Mesenchymal stem cell (in vitro differentiated cells and primary cell): ENCODE data around the gene PKDCC. TPM values are rescaled to one million over a fixed set of nuclear protein-coding genes. Genes with fewer than 3 reads are reported as not detected.
A peak's percentile ranks its signal among the peaks of the same experiment; 100 is the strongest.

ENCODE experiments used
- DNase-seq: peaks from one replicate; pipeline ENCODE4 v3.0.0-alpha.2; 2013
- H2AFZ ChIP-seq: one replicate; pipeline ENCODE4 v1.6.1; 2013; ENCODE audit warnings: low read depth, mild to moderate bottlenecking, control low read depth, inconsistent platforms, low read length, moderate library complexity
- H2AK5ac ChIP-seq: 2 replicates; pipeline ENCODE4 v1.6.1; 2013; ENCODE audit warnings: low read length, moderate library complexity, mild to moderate bottlenecking, inconsistent platforms; ENCODE audit not compliant: severe bottlenecking
- H2BK120ac ChIP-seq: one replicate; pipeline ENCODE4 v1.6.1; 2013; ENCODE audit warnings: low read depth, mild to moderate bottlenecking, inconsistent platforms, low read length, moderate library complexity
- H2BK12ac ChIP-seq, 2 experiments: one replicate each; pipeline ENCODE4 v1.6.1; 2013; ENCODE audit warnings: inconsistent platforms in 2 of 2, low read length in 2 of 2, mild to moderate bottlenecking in 2 of 2, moderate library complexity in 2 of 2, control low read depth in 1 of 2
- H2BK15ac ChIP-seq: one replicate; pipeline ENCODE4 v1.6.1; 2013; ENCODE audit warnings: mild to moderate bottlenecking, low read depth, inconsistent platforms; ENCODE audit not compliant: poor library complexity, severe bottlenecking
- H2BK5ac ChIP-seq: 2 replicates; pipeline ENCODE4 v1.6.1; 2013; ENCODE audit warnings: low read depth, mild to moderate bottlenecking, low read length, control low read depth, inconsistent platforms; ENCODE audit not compliant: poor library complexity, severe bottlenecking
- H3K14ac ChIP-seq, 2 experiments: one replicate each; pipeline ENCODE4 v1.6.1; 2013; ENCODE audit warnings: inconsistent platforms in 2 of 2, low read length in 2 of 2, control low read depth in 1 of 2, mild to moderate bottlenecking in 1 of 2, moderate library complexity in 1 of 2
- H3K18ac ChIP-seq, 2 experiments: one replicate each; pipeline ENCODE4 v1.6.1; 2013; ENCODE audit warnings: inconsistent platforms in 2 of 2, low read length in 2 of 2, control low read depth in 1 of 2, low read depth in 1 of 2, mild to moderate bottlenecking in 1 of 2
- H3K23ac ChIP-seq, 2 experiments: one replicate each; pipeline ENCODE4 v1.6.1; 2013; ENCODE audit warnings: inconsistent platforms in 2 of 2, low read length in 2 of 2, mild to moderate bottlenecking in 2 of 2, moderate library complexity in 2 of 2, control low read depth in 1 of 2
- H3K27ac ChIP-seq: 2 replicates; pipeline ENCODE4 v1.5.1; 2013; ENCODE audit warnings: mild to moderate bottlenecking, moderate library complexity, low read length, control low read depth, inconsistent platforms; ENCODE audit not compliant: poor library complexity, severe bottlenecking
- H3K27me3 ChIP-seq, 2 experiments: 2 replicates each; pipeline versions ENCODE4 v1.6.1 to v1.7.0; 2013; ENCODE audit warnings: low read length in 2 of 2, mild to moderate bottlenecking in 2 of 2, moderate library complexity in 2 of 2, control low read depth in 1 of 2, inconsistent platforms in 1 of 2; ENCODE audit not compliant: control insufficient read depth in 1 of 2, insufficient read depth in 1 of 2
- H3K36me3 ChIP-seq, 2 experiments: 2 replicates each; pipeline versions ENCODE4 v1.6.1 to v1.7.0; 2013; ENCODE audit warnings: low read length in 2 of 2, control low read depth in 1 of 2, inconsistent platforms in 1 of 2, low read depth in 1 of 2, mild to moderate bottlenecking in 1 of 2; ENCODE audit not compliant: insufficient read depth in 2 of 2, control insufficient read depth in 1 of 2
- H3K4ac ChIP-seq, 2 experiments: one replicate each; pipeline ENCODE4 v1.6.1; 2013; ENCODE audit warnings: inconsistent platforms in 2 of 2, low read length in 2 of 2, mild to moderate bottlenecking in 2 of 2, moderate library complexity in 2 of 2, control low read depth in 1 of 2, low read depth in 1 of 2
- H3K4me1 ChIP-seq: 2 replicates; pipeline ENCODE4 v1.6.1; 2013; ENCODE audit warnings: low read depth, low read length, control low read depth; ENCODE audit not compliant: control insufficient read depth, insufficient read depth
- H3K4me2 ChIP-seq: 2 replicates; pipeline ENCODE4 v1.6.1; 2013; ENCODE audit warnings: low read length, mild to moderate bottlenecking, inconsistent platforms; ENCODE audit not compliant: poor library complexity, severe bottlenecking
- H3K4me3 ChIP-seq, 2 experiments: 2 replicates each; pipeline versions ENCODE4 v1.5.1 to v1.7.0; 2013; ENCODE audit warnings: low read length in 2 of 2, mild to moderate bottlenecking in 2 of 2, control low read depth in 1 of 2, low read depth in 1 of 2; ENCODE audit not compliant: insufficient read depth in 1 of 2
- H3K79me1 ChIP-seq: replicated peaks from 2 replicates; pipeline ENCODE4 v1.6.1; 2013; ENCODE audit warnings: mild to moderate bottlenecking, control low read depth, low read length, inconsistent platforms; ENCODE audit not compliant: poor library complexity, severe bottlenecking
- H3K9ac ChIP-seq: 2 replicates; pipeline ENCODE4 v1.7.0; 2013; ENCODE audit warnings: mild to moderate bottlenecking, low read length, moderate library complexity
- H3K9me3 ChIP-seq: 2 replicates; pipeline ENCODE4 v1.7.0; 2013; ENCODE audit warnings: mild to moderate bottlenecking, low read length; ENCODE audit not compliant: control insufficient read depth
- H4K8ac ChIP-seq: one replicate; pipeline ENCODE4 v1.6.1; 2013; ENCODE audit warnings: inconsistent platforms, mild to moderate bottlenecking, low read length, moderate library complexity
- H4K91ac ChIP-seq: one replicate; pipeline ENCODE4 v1.6.1; 2013; ENCODE audit warnings: mild to moderate bottlenecking, low read length, inconsistent platforms
- WGBS: methylation state at CpG from one replicate; pipeline ENCODE4 v1.1.7; 2013; ENCODE audit warnings: mixed read lengths; 5-methylcytosine and 5-hydroxymethylcytosine counted together
- polyA plus RNA-seq, 2 experiments: library from polyadenylated mRNA; stranded (reverse); fragments of 200-250 nt; gene quantifications; one replicate each; pipeline ENCODE4 v1.2.3, GENCODE V29; 2013

Gene PKDCC
- 35.7 TPM for polyA plus RNA-seq (2013, experiment 1 of 2)
- polyA plus RNA-seq (2013, experiment 2 of 2) = 35.3 TPM

- peak; percentile 89 for DNase-seq
- peak within 1 kb of the TSS; percentile 32 for H2AFZ ChIP-seq
- peak within 1 kb of the TSS in 1 of 2 experiments; percentile 96 for H3K14ac ChIP-seq
- H3K4ac ChIP-seq = peak within 1 kb of the TSS; percentile 85 to 95
- peak within 1 kb of the TSS; percentile 94 for H4K91ac ChIP-seq
- H4K8ac ChIP-seq = peak within 1 kb of the TSS; percentile 92
- H3K23ac ChIP-seq = peak within 1 kb of the TSS; percentile 29 to 37
- H3K4me2 ChIP-seq = peak within 1 kb of the TSS; percentile 85
- H2BK5ac ChIP-seq = peak within 1 kb of the TSS; percentile 51
- H3K4me3 ChIP-seq = peak within 1 kb of the TSS; percentile 82 to 84
- H3K9me3 ChIP-seq = no peaks in the 10 kb centered on the region
- WGBS = 0% methylated on average over 34 of the region's 111 CpGs
- H3K27ac ChIP-seq = no peak within 1 kb of the TSS
- H3K27me3 ChIP-seq = peaks cover 0 to 11% of the 10 kb centered on the region in 2 experiments
- H3K4me1 ChIP-seq = peaks cover 36% of the 10 kb centered on the region
- peak within 1 kb of the TSS; percentile 92 to 96 for H3K18ac ChIP-seq
- H2AK5ac ChIP-seq = no peak within 1 kb of the TSS
- peak within 1 kb of the TSS; percentile 38 to 71 for H2BK12ac ChIP-seq
- H3K36me3 ChIP-seq = peaks cover 0 to 6% of the 10 kb centered on the region in 2 experiments
- peak within 1 kb of the TSS; percentile 85 for H3K9ac ChIP-seq
- peak within 1 kb of the TSS; percentile 92 for H2BK15ac ChIP-seq
- H3K79me1 ChIP-seq = peaks cover 24% of the 10 kb centered on the region
- peak within 1 kb of the TSS; percentile 94 for H2BK120ac ChIP-seq
Measured at GRCh38 chr2:42047488-42048298, at the start of gene PKDCC. Gene PKDCC, plus strand, starts transcription at chr2:42048021. Its CDS starts 179 bp downstream, at chr2:42048200.

- Histone ChIP-seq H3K36me3 (no peaks in the 10 kb centered on the region), H2AK5ac (no peak overlapping the region), H3K18ac (no peak overlapping the region), H2BK5ac (no peak overlapping the region), H3K14ac (no peak overlapping the region), H2BK120ac (no peak overlapping the region), H3K9me3 (no peaks in the 10 kb centered on the region), H2AFZ (no peak overlapping the region), H3K9ac (peak overlapping the region; percentile 73), H3K27me3 (peaks cover 0 to 6% of the 10 kb centered on the region in 2 experiments), H3K4me1 (no peaks in the 10 kb centered on the region), H2BK15ac (no peak overlapping the region), H3K79me1 (no peaks in the 10 kb centered on the region), H3K27ac (no peak overlapping the region), H2BK12ac (no peak overlapping the region), H3K4me3 (peak overlapping the region in 1 of 2 experiments; percentile 5), H3K4me2 (no peak overlapping the region), H3K4ac (no peak overlapping the region), H4K91ac (no peak overlapping the region), H4K8ac (no peak overlapping the region), H3K23ac (no peak overlapping the region)
- WGBS = 78% methylated on average over 10 of the region's 15 CpGs
- no peak for DNase-seq
Measured at GRCh38 chr2:41998186-41999127, 49.4 kb upstream of the PKDCC start.

- Histone ChIP-seq H3K79me1 (no peaks in the 10 kb centered on the region), H3K18ac (no peak overlapping the region), H3K4me1 (no peaks in the 10 kb centered on the region), H4K8ac (no peak overlapping the region), H2BK15ac (no peak overlapping the region), H3K27me3 (peaks cover 0 to 6% of the 10 kb centered on the region in 2 experiments), H3K23ac (no peak overlapping the region), H3K4me3 (peak overlapping the region in 1 of 2 experiments; percentile 5), H3K14ac (no peak overlapping the region), H3K27ac (no peak overlapping the region), H2BK12ac (no peak overlapping the region), H2BK120ac (no peak overlapping the region), H3K4me2 (no peak overlapping the region), H2AFZ (no peak overlapping the region), H3K4ac (no peak overlapping the region), H3K9me3 (peaks cover under 1% of the 10 kb centered on the region), H4K91ac (no peak overlapping the region), H3K9ac (peak overlapping the region; percentile 73), H2BK5ac (no peak overlapping the region), H3K36me3 (no peaks in the 10 kb centered on the region), H2AK5ac (no peak overlapping the region)
- no CpG with 5 or more reads among the region's 1 CpG for WGBS
- no peak for DNase-seq
Measured at GRCh38 chr2:41999128-41999480, 48.7 kb upstream of the PKDCC start.
